HepG2 (cell line): Measurements from ENCODE around the gene BARHL2. TPM values are rescaled to one million over a fixed set of nuclear protein-coding genes. Genes with fewer than 3 reads are reported as not detected.
A peak's percentile ranks its signal among the peaks of the same experiment; 100 is the strongest.

Source experiments
- ATAC-seq: fragments of 200-7000 bp; cut with Tn5 transposase; 3 replicates; pipeline ENCODE4 v1.9.1; 2020; ENCODE audit warnings: mild to moderate bottlenecking, moderate library complexity
- BruUV-seq: library from RNA; stranded (reverse); fragments of 400-500 nt; replicated peaks from 2 replicates; lab custom pipeline; 2021; lab: Mats Ljungman, UMichigan
- CTCF ChIA-PET: fragments of 300-600 bp; formaldehyde crosslinking; extraction: SDS; loops from one replicate; lab custom pipeline; 2021; ENCODE audit warnings: low total read pairs, inconsistent platforms, low intra/inter-chr PET ratio; lab: Yijun Ruan, JAX
- POLR2A ChIA-PET: fragments of 350-600 bp; sonication (Branson Sonifier 250); formaldehyde crosslinking; loops from one replicate; lab custom pipeline; 2020; ENCODE audit warnings: antibody characterized with exemption, inconsistent platforms; lab: Yijun Ruan, JAX
- DNase-seq: peaks from one replicate; pipeline ENCODE4 v3.0.0-alpha.2; 2015; ENCODE audit warnings: low spot score
- FAIRE-seq: peaks from 3 replicates; lab custom pipeline; 2011; peaks lifted over from hg19 to GRCh38; lab: Jason Lieb, UNC
- H2AFZ ChIP-seq: one replicate; pipeline ENCODE4 v1.6.1; 2011; ENCODE audit warnings: low read length, inconsistent platforms
- H3K27ac ChIP-seq: fragments of 300-600 bp; 3 replicates; pipeline ENCODE4 v1.8.0; 2011; ENCODE audit warnings: mixed run types, mild to moderate bottlenecking, mixed read lengths, low read length, inconsistent platforms; ENCODE audit not compliant: insufficient read depth; ENCODE audit errors: extremely low read length
- H3K27me3 ChIP-seq, 2 experiments: fragments of 200-600 bp in 1 of 2; 2 replicates in 1 of 2; 3 replicates in 1 of 2; pipeline versions ENCODE4 v1.6.0 to v1.8.0; 2011; ENCODE audit warnings: low read length in 2 of 2, mild to moderate bottlenecking in 2 of 2, moderate library complexity in 2 of 2, inconsistent platforms in 1 of 2; ENCODE audit not compliant: insufficient read depth in 2 of 2, control insufficient read depth in 1 of 2
- H3K36me3 ChIP-seq, 2 experiments: fragments of 200-600 bp in 1 of 2; replicated peaks in 1 of 2; 2 replicates in 1 of 2; 3 replicates in 1 of 2; pipeline versions ENCODE4 v1.5.1 to v1.8.0; 2011; ENCODE audit warnings: low read length in 2 of 2, inconsistent platforms in 1 of 2; ENCODE audit not compliant: insufficient read depth in 2 of 2, control insufficient read depth in 1 of 2
- H3K4me1 ChIP-seq: 2 replicates; pipeline ENCODE4 v1.5.1; 2012; ENCODE audit warnings: low read length, inconsistent platforms; ENCODE audit not compliant: insufficient read depth
- H3K4me2 ChIP-seq: 2 replicates; pipeline ENCODE4 v1.6.0; 2011; ENCODE audit warnings: low read depth, low read length, inconsistent platforms
- H3K4me3 ChIP-seq, 3 experiments: fragments of 200-600 bp in 1 of 3; sonication (generic), shearing (Covaris generic) in 1 of 3; replicated peaks in 1 of 3; 2 replicates each; pipeline ENCODE4 v1.5.1; 2011 to 2016; ENCODE audit warnings: low read length in 3 of 3, inconsistent platforms in 2 of 3, low read depth in 2 of 3, mild to moderate bottlenecking in 2 of 3, control low read depth in 1 of 3, mixed read lengths in 1 of 3; ENCODE audit not compliant: insufficient read depth in 1 of 3
- H3K79me2 ChIP-seq: one replicate; pipeline ENCODE4 v1.6.1; 2011; ENCODE audit warnings: low read length, inconsistent platforms; ENCODE audit not compliant: insufficient read depth
- H3K9ac ChIP-seq: 2 replicates; pipeline ENCODE4 v1.6.0; 2011; ENCODE audit warnings: mild to moderate bottlenecking, low read depth, low read length, inconsistent platforms; ENCODE audit not compliant: insufficient read depth
- H3K9me3 ChIP-seq: 2 replicates; pipeline ENCODE4 v1.5.1; 2012; ENCODE audit warnings: mild to moderate bottlenecking, low read length
- H4K20me1 ChIP-seq: 2 replicates; pipeline ENCODE4 v1.6.0; 2011; ENCODE audit warnings: inconsistent platforms, mild to moderate bottlenecking, low read length, moderate library complexity; ENCODE audit not compliant: insufficient read depth
- CC2D1A ChIP-seq: sonication (generic); formaldehyde crosslinking; IDR thresholded peaks from 2 replicates; pipeline ENCODE4 v1.8.1; 2023; ENCODE audit warnings: mild to moderate bottlenecking, missing genetic modification reagents
- CTCF ChIP-seq: sonication (generic); formaldehyde crosslinking; IDR thresholded peaks from 2 replicates; pipeline ENCODE4 v1.5.0; 2020; ENCODE audit warnings: mild to moderate bottlenecking, missing genetic modification reagents, moderate library complexity
- FOXP1 ChIP-seq, 2 experiments: fragments of 450-650 bp in 1 of 2; IDR thresholded peaks; 2 replicates each; pipeline ENCODE4 v1.6.1; 2017 to 2018; ENCODE audit warnings: antibody characterized with exemption in 1 of 2
- RAD21 ChIP-seq: fragments of 450-650 bp; formaldehyde crosslinking; IDR thresholded peaks from 2 replicates; pipeline ENCODE4 v1.5.0; 2020; ENCODE audit warnings: mild to moderate bottlenecking
- RFX3 ChIP-seq: IDR thresholded peaks from 2 replicates; pipeline ENCODE4 v1.6.1; 2016; ENCODE audit warnings: missing biosample characterization, missing genetic modification reagents
- SMC3 ChIP-seq: IDR thresholded peaks from 2 replicates; pipeline ENCODE4 v1.6.1; 2011; ENCODE audit warnings: low read length, improper control_type of control experiment
- SOX13 ChIP-seq, 3 experiments: fragments of 450-650 bp in 1 of 3; sonication (generic) in 1 of 3; formaldehyde crosslinking in 1 of 3; IDR thresholded peaks in 2 of 3; conservative IDR thresholded peaks in 1 of 3; 2 replicates each; pipeline versions ENCODE4 v1.5.0 to v1.6.1; 2016 to 2020; ENCODE audit warnings: antibody characterized with exemption in 1 of 3, mild to moderate bottlenecking in 1 of 3, missing compliant biosample characterization in 1 of 3, missing genetic modification reagents in 1 of 3, moderate library complexity in 1 of 3
- SOX5 ChIP-seq: IDR thresholded peaks from 2 replicates; pipeline ENCODE4 v1.6.1; 2016; ENCODE audit warnings: borderline replicate concordance
- STAG1 ChIP-seq: sonication (generic); formaldehyde crosslinking; IDR thresholded peaks from 2 replicates; pipeline ENCODE4 v1.4.0; 2020; ENCODE audit warnings: missing genetic modification reagents
- ZNF354B ChIP-seq: sonication (generic); formaldehyde crosslinking; IDR thresholded peaks from 2 replicates; pipeline ENCODE4 v1.8.0; 2022; ENCODE audit warnings: mild to moderate bottlenecking, missing genetic modification reagents
- WGBS: methylation state at CpG from one replicate; pipeline ENCODE4 v1.1.6; 2017; ENCODE audit warnings: low lambda C conversion rate; 5-methylcytosine and 5-hydroxymethylcytosine counted together
- in situ Hi-C: cut with HindIII; loops from 2 replicates; pipeline ENCODE4 v1.10.0; 2017; ENCODE audit warnings: low pct_unique_long_range_greater_than_20kb; ENCODE audit not compliant: extremely low pct_ligation_motif_present
- intact Hi-C: fragments of 100-400 bp; cut with micrococcal nuclease; formaldehyde crosslinking; loops from one replicate; pipeline ENCODE4 v1.10.0; 2022; ENCODE audit not compliant: unreplicated experiment
- polyA plus RNA-seq, 8 experiments: library from polyadenylated mRNA; depleted of rRNA in 3 of 8; stranded (reverse) in 7 of 8; unstranded in 1 of 8; fragments of >200 nt; fragmentation: Illumina TruSeq in 4 of 8; extraction: Trizol in 4 of 8; gene quantifications; 2 replicates each; pipeline versions ENCODE4 v1.2.1 to v1.2.3, GENCODE V29; 2011 to 2016; ENCODE audit warnings: low read depth in 4 of 8, missing spikeins in 1 of 8, mixed read lengths in 1 of 8; ENCODE audit not compliant: insufficient read depth in 1 of 8
- total RNA-seq, 5 experiments: library from RNA; depleted of rRNA; stranded (reverse); fragments of >200 nt; fragmentation: Illumina TruSeq; extraction: Trizol; gene quantifications; 2 replicates each; pipeline ENCODE4 v1.2.3, GENCODE V29; 2016; ENCODE audit warnings: low read depth in 1 of 5

BARHL2 gene
- total and polyA plus RNA-seq, 2 of the 13 experiments (the other 11 are each of a cell fraction or from before 2014, with no cell fraction given), result not detected

DNA sequence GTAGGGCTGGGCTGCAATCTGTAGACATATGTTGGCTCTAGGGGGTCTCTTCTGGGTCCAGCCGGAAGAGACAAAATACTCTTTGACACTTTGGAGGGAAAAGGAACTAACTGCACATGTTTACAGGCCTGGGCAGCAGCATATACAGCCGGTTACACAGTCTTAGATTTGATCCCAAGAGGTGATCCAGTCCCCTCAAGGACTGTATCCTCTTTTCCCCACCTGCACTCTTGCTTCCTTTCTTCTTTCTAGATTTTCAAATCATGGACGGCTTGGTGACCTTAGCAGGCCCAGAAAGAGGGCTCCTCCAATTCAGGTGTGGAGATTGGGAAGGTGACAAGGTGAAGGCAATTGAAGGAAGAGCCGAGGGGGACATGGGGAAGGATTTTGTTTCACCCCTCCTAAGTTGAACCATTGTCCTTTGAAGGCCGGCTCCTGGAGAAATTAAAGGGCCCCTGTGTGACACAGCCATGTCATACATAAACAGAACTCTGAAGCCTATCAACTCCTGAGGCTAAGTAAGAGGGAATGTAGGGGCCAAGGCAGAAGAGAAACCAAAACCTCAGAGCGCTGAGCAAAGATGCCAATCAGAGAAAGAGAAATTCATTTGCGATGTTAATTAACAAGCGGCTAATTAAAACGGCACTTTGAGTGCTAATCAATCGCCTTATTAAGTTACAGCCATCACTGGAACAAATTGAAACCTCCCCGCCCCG, 5.9 kb upstream of the BARHL2 start (continued):
- TF ChIP-seq RFX3 (CRISPR knock-in tag), result no peak

- peak; percentile 56 for FAIRE-seq
- Histone ChIP-seq H3K4me1 (0 out of 2 replicates have a peak, but pooled peaks cover 13% of the 10 kb centered on the region), H3K9me3 (no peaks in the 10 kb centered on the region), H3K9ac (no peak overlapping the region), H2AFZ (no peak overlapping the region), H3K4me3 (no peak overlapping the region), H3K27ac (no peak overlapping the region), H3K4me2 (no peak overlapping the region), H3K27me3 (peaks cover 10 to 59% of the 10 kb centered on the region in 2 experiments; a peak in 4 of 5 replicates)
- DNase-seq, result peak; percentile 42
- POLR2A ChIA-PET, result no interaction called here
- 7% methylated on average over 15 of the region's 15 CpGs for WGBS
- intact Hi-C loops (loop anchor here (1.0 kb wide), 2 partner anchors 243 to 444 kb away; no protein-coding TSS in a partner anchor), in situ Hi-C loops (loop anchor here (5.0 to 10.0 kb wide), 2 partner anchors 241 to 443 kb away; no protein-coding TSS in a partner anchor)
- BruUV-seq, result no TSS peak
- TF ChIP-seq SOX13 (IDR thresholded peaks at IDR 0.05) (no peak), SOX13 (CRISPR knock-in tag; conservative IDR thresholded peaks at IDR 0.05 in 1 of 2, IDR thresholded peaks at IDR 0.05 in 1 of 2) (peak in 1 of 2 experiments; percentile 54; a peak in 1 of 4 replicates), SOX5 (peak; percentile 32; the same call in 1 of the 2 replicates), ZNF354B (CRISPR knock-in tag) (no peak), SMC3 (peak; percentile 76), RAD21 (0 out of 2 replicates have a peak, but pooled peaks have one; percentile 38), STAG1 (peak; percentile 77), CC2D1A (CRISPR knock-in tag) (no peak), CTCF (CRISPR knock-in tag) (peak; percentile 74), FOXP1 (IDR thresholded peaks at IDR 0.05) (no peak), FOXP1 (CRISPR knock-in tag; IDR thresholded peaks at IDR 0.05) (0 out of 2 replicates have a peak, but pooled peaks have one; percentile 28)
- TF ChIP-seq, all 625 proteins: peak for 7
- Histone ChIP-seq H4K20me1 (no peaks in the 10 kb centered on the region), H3K36me3 (no peaks in the 10 kb centered on the region), H3K79me2 (no peaks in the 10 kb centered on the region)
- peak; percentile 38; the same call in 2 of the 3 replicates for ATAC-seq
- CTCF ChIA-PET, result interaction anchor here (0.8 to 2.4 kb wide), 2 partner anchors 243 to 444 kb away, joined by 4 to 18 read pairs; no protein-coding TSS in a partner anchor
These were observed 4.4 kb upstream of the BARHL2 start for GRCh38 chr1:90721210-90722194.
